Keratinocyte (primary cell): ENCODE measurements around the gene BCOR.

Experiments
- EZH2 ChIP-seq: IDR thresholded peaks from one replicate; pipeline ENCODE4 v1.6.1; 2012; ENCODE audit warnings: inconsistent platforms, mild to moderate bottlenecking, low read length, moderate library complexity
- TF ChIP-seq, protein P1 (sequence below), 3 experiments: IDR thresholded peaks in 1 of 3; conservative IDR thresholded peaks in 1 of 3; optimal IDR thresholded peaks in 1 of 3; 2 replicates in 2 of 3; 3 replicates in 1 of 3; pipeline versions ENCODE3 to v1.5.1; 2011; ENCODE audit warnings: low read length in 3 of 3, mild to moderate bottlenecking in 3 of 3, moderate library complexity in 2 of 3, control low read depth in 1 of 3, inconsistent platforms in 1 of 3; ENCODE audit not compliant: insufficient read depth in 2 of 3; ENCODE audit errors: extremely low read depth in 1 of 3

DNA sequence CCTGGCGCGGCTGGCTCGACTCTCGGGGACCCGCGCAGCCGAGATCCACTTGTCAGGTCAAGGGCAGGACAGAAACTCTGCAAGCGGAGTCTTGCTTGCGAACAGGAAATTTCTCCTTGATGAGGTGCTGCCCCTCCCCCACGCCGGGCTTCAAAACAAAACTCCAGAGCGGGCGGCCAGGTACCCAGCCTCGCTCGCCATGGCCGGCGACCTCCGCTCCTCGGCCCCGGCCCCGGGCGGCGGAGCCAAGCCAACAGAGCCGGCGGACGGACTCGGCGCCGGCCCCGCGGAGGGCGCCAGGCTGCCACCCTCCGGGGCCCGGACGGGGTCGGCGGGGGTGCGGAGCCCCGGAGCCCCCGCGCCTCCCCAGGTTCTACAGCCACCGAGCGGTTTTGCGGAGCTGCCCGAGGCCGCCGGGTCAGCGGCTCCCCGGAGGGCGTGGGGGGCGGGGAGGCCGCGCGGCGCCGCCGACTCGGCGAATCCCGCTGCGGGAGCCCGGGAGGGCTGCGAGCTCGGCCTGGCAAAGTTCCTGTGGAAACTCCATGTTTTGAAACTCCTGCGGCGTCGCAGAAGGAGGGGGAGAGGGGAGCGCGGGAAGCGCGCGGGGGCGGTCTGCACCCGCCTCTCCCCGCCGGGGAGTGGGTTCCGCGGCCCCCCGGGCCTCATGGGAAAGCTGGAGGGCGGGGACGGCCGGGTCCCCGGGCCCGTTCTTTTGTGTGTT lies 11.7 kb upstream of the BCOR start:
- no peak for TF ChIP-seq EZH2
- TF ChIP-seq, protein P1, sequence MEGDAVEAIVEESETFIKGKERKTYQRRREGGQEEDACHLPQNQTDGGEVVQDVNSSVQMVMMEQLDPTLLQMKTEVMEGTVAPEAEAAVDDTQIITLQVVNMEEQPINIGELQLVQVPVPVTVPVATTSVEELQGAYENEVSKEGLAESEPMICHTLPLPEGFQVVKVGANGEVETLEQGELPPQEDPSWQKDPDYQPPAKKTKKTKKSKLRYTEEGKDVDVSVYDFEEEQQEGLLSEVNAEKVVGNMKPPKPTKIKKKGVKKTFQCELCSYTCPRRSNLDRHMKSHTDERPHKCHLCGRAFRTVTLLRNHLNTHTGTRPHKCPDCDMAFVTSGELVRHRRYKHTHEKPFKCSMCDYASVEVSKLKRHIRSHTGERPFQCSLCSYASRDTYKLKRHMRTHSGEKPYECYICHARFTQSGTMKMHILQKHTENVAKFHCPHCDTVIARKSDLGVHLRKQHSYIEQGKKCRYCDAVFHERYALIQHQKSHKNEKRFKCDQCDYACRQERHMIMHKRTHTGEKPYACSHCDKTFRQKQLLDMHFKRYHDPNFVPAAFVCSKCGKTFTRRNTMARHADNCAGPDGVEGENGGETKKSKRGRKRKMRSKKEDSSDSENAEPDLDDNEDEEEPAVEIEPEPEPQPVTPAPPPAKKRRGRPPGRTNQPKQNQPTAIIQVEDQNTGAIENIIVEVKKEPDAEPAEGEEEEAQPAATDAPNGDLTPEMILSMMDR (optimal IDR thresholded peaks at IDR 0.05 in 1 of 3, IDR thresholded peaks at IDR 0.05 in 1 of 3, conservative IDR thresholded peaks at IDR 0.05 in 1 of 3; ENCODE audit: extremely low read depth in 1 of 3, insufficient read depth in 2 of 3, low read length in 3 of 3) = no peak
